Germinal center (tissue), 1 donor: ENCODE data around the gene TMEM140.

ENCODE experiments used
- DNase-seq: peaks from one replicate; pipeline ENCODE4 v3.0.0; 2012; ENCODE audit warnings: mixed read lengths, low spot score

The TMEM140 gene

GRCh38 chr7:135174941-135175340, 27.1 kb downstream of the TMEM140 start:
- no peak for DNase-seq

DNA sequence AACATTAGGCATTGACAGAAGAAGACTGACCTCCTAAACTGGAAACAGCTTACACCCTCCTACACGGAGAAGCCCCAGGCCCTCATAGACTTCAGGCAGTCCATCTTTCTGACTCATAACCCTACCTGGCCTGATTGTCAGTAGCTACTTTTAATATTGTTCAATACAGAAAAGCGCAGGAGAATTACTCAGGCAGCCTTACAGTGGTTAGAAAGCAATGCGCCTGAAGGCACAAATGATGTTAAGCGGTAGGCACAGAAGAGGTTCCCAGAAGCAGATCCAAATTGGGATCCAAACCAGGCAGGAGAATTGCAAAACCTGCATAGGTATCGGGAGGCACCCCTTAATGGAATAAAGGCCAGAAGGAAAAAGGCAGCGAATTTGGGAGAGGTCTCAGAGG, 28.1 kb downstream of the TMEM140 start:
- DNase-seq: no peak

DNA sequence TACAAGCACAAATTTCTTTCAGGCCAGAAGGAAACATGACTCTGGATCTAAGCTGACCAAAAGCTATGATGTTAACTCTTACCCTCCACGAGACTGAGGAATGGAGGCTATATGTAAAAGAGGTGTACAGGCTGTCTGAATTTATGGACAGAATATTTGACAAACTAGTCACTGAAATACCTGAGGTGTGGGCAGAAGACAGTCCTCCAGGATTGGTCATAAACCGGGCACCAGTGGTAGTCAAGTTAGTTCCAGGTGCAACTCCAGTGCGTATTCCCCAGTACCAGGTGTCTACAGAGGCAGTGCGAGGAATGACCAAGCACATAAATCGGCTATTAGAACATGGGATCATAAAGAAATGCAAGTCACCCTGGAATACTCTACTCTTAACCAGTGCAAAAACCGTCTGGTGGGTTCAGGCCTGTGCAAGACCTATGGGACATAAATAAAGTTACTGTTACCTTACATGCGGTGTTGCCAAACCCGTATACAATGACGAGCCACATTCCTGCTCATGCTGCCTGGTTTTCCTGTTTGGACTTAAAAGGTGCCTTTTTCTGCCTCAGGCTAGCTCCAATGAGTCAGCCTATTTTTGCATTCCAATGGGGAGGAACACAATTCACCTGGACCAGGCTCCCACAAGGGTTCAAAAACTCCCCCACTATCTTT, 29.3 kb downstream of the TMEM140 start:
- no peak for DNase-seq

DNA sequence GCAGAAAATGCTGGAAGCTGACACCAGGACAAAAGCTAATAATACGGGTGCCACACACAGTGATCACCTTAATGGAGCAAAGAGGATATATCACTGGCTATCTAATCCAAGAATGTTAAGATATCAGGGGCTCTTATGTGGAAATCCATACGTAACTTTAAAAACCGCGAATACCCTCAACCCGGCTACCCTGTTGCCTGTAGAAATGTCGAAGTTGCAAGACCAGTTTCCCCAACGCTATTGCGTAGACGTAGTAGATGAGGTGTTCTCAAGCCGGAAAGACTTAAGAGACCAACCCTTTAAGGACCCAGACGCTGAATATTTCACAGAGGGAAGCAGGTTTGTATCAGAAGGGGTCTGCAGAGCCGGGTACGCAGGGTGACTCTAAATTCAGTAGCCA, 30.5 kb downstream of the TMEM140 start:
- no peak for DNase-seq

DNA sequence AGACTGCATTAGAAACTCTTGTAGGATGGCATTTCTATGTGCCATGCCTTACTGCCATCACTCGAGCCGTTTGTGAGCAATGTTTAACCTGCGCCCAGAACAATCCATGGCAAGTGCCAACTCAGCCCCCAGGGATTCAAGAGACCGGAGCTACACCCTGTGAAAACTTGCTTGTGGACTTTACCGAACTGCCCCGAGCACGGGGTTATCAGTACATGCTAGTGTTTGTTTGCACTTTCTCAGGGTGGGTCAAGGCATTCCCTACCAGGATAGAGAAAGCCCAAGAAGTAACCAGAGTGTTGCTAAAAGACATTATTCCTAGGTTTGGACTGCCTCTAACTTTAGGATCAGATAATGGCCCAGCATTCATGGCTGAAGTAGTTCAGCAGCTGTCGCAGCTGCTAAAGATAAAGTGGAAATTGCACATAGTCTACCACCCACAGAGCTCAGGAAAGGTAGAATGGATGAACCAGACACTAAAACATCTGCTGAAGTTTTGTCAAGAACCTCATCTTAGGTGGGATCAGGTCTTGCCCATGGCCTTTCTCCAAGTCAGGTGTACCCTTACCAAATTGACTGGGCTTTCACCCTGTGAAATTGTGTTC, 31.6 kb downstream of the TMEM140 start:
- no peak for DNase-seq

- DNase-seq: no peak
Observed at GRCh38 chr7:135180122-135180521, 32.2 kb downstream of the TMEM140 start.

GRCh38 chr7:135181261-135181928, 33.5 kb downstream of the TMEM140 start:
- DNase-seq: no peak

GRCh38 chr7:135181929-135182678, 34.2 kb downstream of the TMEM140 start:
- DNase-seq: no peak

GRCh38 chr7:135183478-135183877, 35.6 kb downstream of the TMEM140 start:
- no peak for DNase-seq

DNA sequence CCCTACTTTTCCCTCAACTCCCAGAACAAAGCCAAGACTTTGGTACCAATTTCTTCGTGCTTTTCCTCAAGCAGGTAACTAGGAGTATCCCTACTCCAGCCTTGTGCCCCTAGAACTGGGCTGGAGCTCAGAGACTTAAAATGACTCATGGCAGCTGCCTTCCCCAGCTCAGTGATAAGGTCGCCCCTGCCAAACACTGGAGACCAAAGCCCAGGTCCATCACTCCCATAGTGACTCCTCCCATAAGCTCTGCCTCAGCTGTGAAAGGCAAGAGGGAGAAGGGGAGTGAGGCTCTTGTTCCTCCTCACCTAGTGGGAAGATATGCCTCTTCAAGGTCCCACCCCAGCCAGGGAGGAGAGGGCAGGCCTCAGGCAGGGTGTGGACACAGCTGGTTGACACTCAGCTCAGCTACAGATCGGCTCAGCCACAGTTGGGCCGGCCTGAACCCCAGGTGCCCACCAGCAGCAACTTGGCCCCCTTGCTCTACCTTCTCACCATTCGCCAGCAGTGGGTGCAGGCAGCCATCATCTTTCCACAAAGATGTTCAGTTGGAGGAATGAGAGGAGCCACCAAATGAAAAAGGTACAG, 36.5 kb downstream of the TMEM140 start:
- DNase-seq: no peak

GRCh38 chr7:135185471-135186260, 37.8 kb downstream of the TMEM140 start:
- DNase-seq: no peak

- DNase-seq: no peak
Observed at GRCh38 chr7:135186261-135186540, 38.3 kb downstream of the TMEM140 start.

GRCh38 chr7:135186841-135187253, 39.0 kb downstream of the TMEM140 start:
- peak; percentile 49 for DNase-seq

DNA sequence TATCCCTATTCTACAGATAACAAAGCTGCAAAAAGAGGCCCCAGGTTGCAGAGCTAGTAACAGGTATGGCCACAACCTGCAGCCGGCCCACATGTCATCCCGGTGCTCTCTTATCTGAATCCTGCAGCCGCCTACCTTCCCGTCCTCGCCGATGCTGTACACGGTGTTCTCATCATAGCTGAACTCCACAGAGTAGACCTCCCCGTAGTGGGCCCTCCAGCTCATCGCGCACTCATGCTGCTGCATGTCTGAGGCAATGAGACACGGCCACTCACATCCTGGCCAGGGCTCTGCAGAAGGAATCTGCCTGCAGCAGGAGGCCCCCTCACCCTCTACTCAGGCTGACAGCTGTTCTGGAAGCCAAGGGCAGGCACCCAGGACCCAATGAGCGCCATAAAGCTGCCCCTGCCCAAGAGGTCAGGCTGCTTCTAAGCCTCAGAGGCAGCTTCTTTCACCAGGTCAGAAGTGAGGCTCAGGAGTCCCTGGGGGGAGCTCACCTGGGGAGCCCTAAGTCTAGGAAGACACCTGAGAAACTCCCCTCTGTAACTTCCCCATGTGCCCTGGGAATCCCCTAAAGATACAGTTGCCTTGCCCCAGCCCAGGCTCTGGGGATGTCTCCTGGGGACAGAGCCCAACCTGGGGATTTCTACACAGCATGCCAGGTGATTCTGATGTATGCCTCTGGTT, 40.6 kb downstream of the TMEM140 start:
- DNase-seq: peak; percentile 66

DNA sequence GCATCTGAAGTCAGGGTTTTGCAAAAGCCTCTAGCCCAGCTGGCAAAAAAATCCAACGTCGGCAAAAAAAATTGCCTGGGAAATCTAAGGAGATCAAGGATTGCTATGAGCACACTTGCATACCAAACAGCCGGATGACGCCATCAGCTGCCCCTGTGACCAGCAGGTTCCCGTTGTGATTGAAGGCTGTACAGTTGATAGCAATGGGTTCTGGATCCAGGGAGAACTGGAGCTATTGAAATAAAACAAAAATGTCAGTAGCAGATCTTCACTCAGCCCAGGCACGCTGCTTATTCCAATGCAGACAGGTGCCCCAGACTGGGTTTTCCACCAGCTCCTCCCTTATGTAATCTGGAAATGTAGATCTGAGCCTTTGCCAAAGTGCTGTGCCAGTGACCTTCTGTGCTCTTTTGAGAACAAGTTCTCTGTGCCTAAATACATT, 41.4 kb downstream of the TMEM140 start:
- DNase-seq: no peak

- DNase-seq: no peak
Observed at GRCh38 chr7:135189961-135190360, 42.1 kb downstream of the TMEM140 start.

GRCh38 chr7:135190703-135191102, 42.8 kb downstream of the TMEM140 start:
- no peak for DNase-seq

DNA sequence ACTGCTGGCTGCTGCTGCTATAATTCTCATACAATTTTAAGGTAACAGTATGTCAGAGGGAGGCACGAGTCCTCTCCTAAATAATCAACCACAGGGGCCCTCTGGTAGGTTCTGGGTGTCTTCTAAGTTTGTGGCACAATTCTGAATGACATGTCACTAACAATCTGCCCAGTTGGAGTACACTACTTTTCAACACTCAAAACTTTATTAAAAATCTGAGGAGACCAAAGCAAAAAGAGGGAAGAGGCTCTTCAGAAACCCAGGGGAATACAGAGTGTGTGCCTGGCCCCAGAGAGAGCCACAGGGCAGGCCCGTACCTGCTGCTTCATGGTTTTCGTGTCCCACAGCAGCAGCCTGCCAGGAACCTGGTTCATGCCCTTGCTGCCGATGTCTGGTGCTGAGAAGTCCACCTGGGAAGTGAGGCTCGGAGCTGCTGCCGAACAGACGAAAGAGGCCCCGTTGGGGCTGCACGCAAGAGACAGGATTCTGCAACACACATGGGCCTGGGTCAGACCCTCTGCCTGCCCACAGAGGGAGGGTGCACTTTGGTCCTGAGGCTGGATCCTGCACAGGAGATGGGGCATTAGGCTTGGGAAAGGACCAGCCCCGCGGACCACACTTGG, 45.2 kb downstream of the TMEM140 start:
- no peak for DNase-seq

GRCh38 chr7:135193615-135194081, 45.8 kb downstream of the TMEM140 start:
- DNase-seq: no peak

DNA sequence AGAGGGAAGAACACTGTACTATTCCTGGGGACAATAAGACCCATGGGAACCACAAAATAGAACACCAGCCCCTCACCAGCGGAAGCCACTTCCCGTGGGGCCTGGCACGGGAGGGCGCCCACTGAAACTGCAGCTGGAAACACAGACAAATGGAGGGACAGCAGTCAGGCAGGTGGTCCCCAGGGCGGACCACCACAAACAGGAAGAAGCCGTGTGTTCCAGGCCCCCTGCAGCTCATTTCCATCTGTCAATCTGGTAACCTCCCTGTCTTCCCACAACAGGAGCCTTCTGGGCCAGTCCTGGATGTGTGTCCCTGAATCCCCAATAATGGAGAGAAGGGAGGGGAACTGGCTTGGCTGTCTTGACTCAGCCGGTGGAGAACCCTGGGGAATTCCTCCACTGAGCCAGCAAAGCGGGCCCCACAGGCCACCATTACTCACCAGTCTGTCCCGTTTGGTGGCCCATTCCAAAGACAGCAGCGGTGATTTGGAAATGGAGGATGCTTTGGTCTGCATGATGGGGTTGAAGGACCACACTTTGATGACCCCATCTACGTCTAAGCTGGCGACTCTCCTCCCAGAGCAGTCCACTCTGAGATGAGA, 46.7 kb downstream of the TMEM140 start:
- DNase-seq: no peak
